Subcutaneous adipose tissue (tissue), 4 donors: ENCODE results near the gene GSG1L2. TPM values are rescaled to one million over a fixed set of nuclear protein-coding genes. Genes with fewer than 3 reads are reported as not detected.

ENCODE experiments used
- CTCF ChIP-seq: fragments of 450-650 bp; IDR thresholded peaks from one replicate; pipeline ENCODE4 v1.5.1; 2016; ENCODE audit warnings: low read depth, mild to moderate bottlenecking, control low read depth, antibody characterized with exemption, moderate library complexity
- total RNA-seq, 4 donors: library from RNA; depleted of rRNA; stranded (reverse); fragments of >200 nt; gene quantifications; one replicate each; pipeline ENCODE4 v1.1.0, GENCODE V29; 2016

GSG1L2 gene
- total RNA-seq, 4 donors from 2014 or later, result not detected

DNA sequence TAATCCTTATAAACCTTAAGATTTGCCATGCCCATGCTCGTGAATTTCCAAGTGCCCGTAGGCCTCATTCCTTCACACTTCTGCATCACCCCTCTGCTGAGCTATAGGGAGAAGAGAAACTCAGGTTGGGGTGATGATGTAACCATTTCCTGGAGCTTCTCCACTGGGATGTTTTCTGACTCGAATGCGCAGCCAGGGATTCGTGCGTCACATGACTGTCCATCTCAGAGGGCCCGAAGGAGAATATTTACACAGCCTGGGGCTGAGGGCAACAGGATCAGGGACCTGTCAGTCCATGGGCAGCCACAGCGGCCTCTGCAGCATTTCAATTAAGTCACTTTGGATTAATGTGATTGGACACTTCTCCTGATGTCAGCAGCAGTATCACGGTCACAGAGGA, 8.7 kb downstream of the GSG1L2 start:
- TF ChIP-seq CTCF, result no peak

DNA sequence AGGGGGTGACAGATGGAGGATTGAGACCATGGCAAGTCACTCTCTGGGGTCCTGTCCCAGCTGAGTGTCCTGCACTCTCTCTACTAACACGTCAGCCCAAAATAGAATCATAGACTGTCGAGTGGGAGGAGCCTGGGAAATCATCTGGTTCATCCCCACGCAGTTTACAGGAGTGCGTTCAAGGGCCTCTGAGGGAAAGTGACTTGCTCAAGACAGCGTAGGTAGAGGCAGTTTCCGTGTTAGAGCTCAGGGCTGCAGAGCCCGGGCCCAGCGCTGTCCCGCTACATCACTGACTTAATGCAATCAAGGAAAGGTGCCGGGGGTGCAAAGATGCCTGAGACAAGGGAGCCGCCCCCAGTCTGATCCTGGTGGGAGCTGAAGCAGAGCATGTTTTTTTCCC, 10.3 kb downstream of the GSG1L2 start:
- no peak for TF ChIP-seq CTCF

DNA sequence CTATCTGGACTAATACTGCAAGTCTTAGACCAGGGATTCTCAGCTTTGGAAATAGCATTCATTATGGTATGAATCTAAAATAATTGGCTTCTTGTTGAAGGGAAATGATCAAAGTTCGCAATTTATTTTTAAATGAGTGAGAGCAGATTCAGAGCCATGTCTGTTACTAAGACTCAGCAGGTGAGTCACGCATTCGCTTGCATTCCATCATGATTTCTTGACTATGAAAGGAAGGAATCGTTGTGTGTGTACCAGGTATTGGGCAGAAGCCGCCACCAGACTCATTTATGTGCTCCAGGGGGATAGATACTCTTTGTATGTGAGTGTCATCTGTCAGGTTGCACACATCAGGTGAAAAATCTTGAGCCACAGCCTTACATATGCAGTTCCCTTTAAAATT, 10.8 kb downstream of the GSG1L2 start:
- TF ChIP-seq CTCF, result no peak

DNA sequence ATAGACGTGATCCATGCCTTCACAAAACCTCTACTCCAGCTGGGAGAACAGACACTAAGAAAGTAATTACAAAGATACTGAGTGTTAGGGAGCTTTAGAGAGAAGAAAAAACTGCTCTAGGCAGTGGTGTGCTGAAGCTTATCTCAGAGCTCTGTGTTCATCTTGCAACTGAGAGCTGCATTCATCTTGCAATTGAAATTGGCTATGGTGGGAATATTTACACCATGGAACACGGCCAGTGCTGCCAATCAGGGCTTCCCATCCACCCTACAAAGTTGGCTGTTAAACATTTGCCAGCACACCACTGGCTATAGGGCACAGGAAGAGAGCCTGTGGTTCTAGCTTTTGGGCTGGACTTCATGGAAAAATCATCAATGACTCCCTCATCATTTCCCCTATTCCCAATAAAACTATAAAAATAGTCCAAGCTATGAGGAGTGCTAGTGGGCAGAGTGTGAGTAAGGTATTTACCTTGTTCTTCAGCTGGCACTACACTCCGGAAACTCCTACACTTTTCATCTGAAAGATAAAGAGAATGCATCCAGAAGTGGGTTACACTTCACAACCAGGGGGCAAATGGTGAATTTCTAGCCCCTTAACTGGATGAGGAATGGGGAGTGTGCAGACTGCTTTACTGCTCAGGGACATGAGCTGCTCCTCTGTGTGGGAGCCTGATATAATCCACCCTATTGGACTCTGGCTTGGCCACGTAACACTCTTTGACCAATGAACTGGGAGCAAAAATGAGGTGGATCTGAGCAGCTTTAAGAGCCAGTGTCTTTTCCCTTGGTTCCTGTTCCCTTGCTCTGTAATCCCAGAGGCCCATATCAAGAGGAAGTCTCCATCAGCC, 11.6 kb downstream of the GSG1L2 start:
- no peak for TF ChIP-seq CTCF

GRCh38 chr17:9809409-9809808, 12.5 kb downstream of the GSG1L2 start:
- TF ChIP-seq CTCF, result no peak

DNA sequence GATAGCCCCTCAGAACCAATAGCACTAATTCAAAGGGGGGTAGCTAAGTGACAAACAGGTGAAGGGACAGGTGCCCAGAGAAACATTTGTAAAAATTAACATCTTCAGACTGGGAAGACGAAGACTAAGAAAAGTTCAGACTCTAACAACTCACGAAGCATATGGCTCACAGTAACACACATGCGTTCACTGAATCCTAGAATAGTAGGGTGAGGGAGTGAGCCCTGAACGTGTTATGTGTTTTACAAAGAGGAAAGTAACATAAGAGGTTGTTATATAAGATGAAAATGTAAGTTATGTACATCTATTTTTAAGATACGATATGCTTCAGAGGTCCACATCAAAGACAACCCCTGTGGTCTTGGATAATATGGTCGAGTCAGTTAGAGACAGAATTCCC, 15.2 kb downstream of the GSG1L2 start:
- TF ChIP-seq CTCF, result no peak

DNA sequence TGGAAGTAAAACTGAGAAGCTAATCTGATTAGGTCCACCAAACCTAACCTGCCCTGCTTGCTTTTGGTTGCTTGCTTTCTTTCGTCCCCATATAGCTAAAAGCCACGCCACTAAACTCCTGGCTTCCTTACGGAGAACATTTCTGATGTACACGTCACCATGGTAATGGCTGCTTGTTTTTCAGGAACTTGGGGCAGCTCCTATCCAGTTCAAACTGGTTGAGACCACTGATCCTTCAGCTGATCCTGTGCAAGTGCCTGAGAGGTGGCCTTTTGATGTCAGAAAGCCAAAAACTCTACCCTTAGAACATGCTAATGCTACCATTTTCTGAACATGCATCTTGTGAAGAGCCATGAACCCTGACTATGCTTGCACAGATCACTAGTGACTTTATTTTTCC, 16.1 kb downstream of the GSG1L2 start:
- TF ChIP-seq CTCF, result no peak
